Measurements from ENCODE around the gene MAGEC2. TPM values are rescaled to one million over a fixed set of nuclear protein-coding genes. Genes with fewer than 3 reads are reported as not detected.

MAGEC2 gene, protein sequence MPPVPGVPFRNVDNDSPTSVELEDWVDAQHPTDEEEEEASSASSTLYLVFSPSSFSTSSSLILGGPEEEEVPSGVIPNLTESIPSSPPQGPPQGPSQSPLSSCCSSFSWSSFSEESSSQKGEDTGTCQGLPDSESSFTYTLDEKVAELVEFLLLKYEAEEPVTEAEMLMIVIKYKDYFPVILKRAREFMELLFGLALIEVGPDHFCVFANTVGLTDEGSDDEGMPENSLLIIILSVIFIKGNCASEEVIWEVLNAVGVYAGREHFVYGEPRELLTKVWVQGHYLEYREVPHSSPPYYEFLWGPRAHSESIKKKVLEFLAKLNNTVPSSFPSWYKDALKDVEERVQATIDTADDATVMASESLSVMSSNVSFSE
- total RNA-seq: not detected in 2 replicates

DNA sequence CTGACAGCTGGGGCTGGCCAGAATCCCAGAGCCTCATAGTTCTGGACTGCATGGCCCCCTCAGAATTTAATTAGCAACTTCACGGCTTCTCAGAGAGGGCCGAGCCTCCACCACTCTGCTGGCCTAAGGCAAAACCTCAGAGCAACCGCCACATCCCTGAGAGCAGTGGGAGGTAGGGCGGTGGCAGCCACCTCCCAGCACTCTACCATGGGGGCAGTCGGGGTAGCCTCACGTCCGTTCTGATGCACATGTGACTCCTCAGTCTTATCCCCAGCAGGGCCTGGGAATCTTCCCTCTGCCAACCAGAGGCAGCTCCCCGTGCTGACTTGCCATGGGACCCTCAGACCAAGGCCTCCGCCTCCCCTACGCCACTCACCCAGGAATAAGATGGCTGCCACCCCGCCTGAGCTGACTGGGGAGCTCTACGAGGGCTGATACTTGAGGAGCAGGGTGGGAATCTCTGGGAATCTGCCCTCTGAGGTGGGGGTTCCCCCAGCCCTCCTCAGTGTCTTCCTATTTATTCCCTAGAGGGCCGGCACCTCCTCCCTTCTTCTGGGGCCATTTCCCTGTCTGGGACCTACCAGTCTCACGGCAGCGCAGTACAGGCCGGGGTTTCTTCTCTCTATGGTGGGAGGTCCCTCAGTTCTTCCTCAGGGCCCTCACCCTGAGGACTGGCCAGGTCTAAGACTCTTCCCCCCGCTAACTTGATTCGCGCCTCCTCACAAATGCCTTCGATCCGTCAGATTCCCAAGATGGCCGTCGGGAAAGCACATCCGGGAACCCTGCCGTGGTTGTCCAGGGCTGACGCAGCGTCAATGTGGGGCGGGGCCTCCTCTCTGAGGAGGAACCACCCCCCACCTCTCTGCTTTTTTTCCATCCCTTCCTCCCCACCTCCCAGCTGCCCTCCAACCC lies at the start of gene MAGEC2:
Gene MAGEC2, minus strand, starts transcription at position 769 of the 912 bp plus-strand sequence. CDS start 1,303 bp downstream, outside the sequence.

Data from myometrial cell (primary cell).